ENCODE results near the gene GPHN.

The GPHN gene

GRCh38 chr14:67140556-67140955, 632.6 kb downstream of the GPHN start:
- no peak overlapping the region for H3K4me3 ChIP-seq (ENCODE audit: low read length)
- no peak for TF ChIP-seq CTCF (IDR thresholded peaks at IDR 0.05; ENCODE audit: insufficient read depth, low read depth, low read length, missing control alignments)
- no peak for DNase-seq (ENCODE audit: low read depth)

- TF ChIP-seq CTCF (IDR thresholded peaks at IDR 0.05; ENCODE audit: insufficient read depth, low read depth, low read length, missing control alignments) = no peak
- H3K4me3 ChIP-seq (ENCODE audit: low read length) = no peak overlapping the region
- no peak for DNase-seq (ENCODE audit: low read depth)
These were observed 633.4 kb downstream of the GPHN start for GRCh38 chr14:67141146-67141900.

GRCh38 chr14:67151082-67151666, 643.2 kb downstream of the GPHN start:
- TF ChIP-seq CTCF (IDR thresholded peaks at IDR 0.05; ENCODE audit: insufficient read depth, low read depth, low read length, missing control alignments) = peak; percentile 31
- no peak for DNase-seq (ENCODE audit: low read depth)
- H3K4me3 ChIP-seq (ENCODE audit: low read length) = no peak overlapping the region

GRCh38 chr14:67158566-67158965, 650.6 kb downstream of the GPHN start:
- TF ChIP-seq CTCF (IDR thresholded peaks at IDR 0.05; ENCODE audit: insufficient read depth, low read depth, low read length, missing control alignments) = no peak
- no peak overlapping the region for H3K4me3 ChIP-seq (ENCODE audit: low read length)
- no peak for DNase-seq (ENCODE audit: low read depth)

GRCh38 chr14:67162385-67162784, 654.4 kb downstream of the GPHN start:
- no peak for TF ChIP-seq CTCF (IDR thresholded peaks at IDR 0.05; ENCODE audit: insufficient read depth, low read depth, low read length, missing control alignments)
- no peak for DNase-seq (ENCODE audit: low read depth)
- no peak overlapping the region for H3K4me3 ChIP-seq (ENCODE audit: low read length)

GRCh38 chr14:67166450-67166853, 658.5 kb downstream of the GPHN start:
- DNase-seq (ENCODE audit: low read depth) = peak; percentile 55
- H3K4me3 ChIP-seq (ENCODE audit: low read length) = no peak overlapping the region
- peak; percentile 85 for TF ChIP-seq CTCF (IDR thresholded peaks at IDR 0.05; ENCODE audit: insufficient read depth, low read depth, low read length, missing control alignments)

All from epithelial cell of esophagus (primary cell).